ENCODE measurements around the gene PCYT1A.
A peak's percentile ranks its signal among the peaks of the same experiment; 100 is the strongest.

PCYT1A gene

DNA sequence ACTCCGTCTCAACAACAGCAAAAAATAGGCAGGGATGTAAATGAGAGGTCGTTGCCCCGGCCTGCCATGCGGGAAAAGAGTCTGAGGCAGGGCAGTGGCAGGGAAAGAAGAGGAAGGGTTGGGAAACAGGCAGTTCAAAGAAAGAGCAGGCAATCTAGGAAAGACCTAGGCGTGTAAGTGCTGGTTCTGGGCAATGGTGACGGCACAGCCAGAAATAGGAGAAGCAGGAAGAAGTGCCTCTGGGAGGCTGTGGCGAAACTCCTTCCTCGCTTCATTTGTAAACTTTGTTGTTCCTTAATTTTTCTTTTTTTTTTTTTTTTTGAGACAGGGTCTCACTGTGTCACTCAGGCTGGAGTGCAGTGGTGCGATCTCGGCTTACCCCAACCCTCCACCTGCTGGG lies 66.9 kb downstream of the PCYT1A start:
- in situ Hi-C loops (cut with MboI; ENCODE audit: low pct_unique_long_range_greater_than_20kb, low sequenced_read_pairs, unreplicated experiment): no loop called here
- no peak for DNase-seq (ENCODE audit: low spot score)
- TF ChIP-seq, protein P1, sequence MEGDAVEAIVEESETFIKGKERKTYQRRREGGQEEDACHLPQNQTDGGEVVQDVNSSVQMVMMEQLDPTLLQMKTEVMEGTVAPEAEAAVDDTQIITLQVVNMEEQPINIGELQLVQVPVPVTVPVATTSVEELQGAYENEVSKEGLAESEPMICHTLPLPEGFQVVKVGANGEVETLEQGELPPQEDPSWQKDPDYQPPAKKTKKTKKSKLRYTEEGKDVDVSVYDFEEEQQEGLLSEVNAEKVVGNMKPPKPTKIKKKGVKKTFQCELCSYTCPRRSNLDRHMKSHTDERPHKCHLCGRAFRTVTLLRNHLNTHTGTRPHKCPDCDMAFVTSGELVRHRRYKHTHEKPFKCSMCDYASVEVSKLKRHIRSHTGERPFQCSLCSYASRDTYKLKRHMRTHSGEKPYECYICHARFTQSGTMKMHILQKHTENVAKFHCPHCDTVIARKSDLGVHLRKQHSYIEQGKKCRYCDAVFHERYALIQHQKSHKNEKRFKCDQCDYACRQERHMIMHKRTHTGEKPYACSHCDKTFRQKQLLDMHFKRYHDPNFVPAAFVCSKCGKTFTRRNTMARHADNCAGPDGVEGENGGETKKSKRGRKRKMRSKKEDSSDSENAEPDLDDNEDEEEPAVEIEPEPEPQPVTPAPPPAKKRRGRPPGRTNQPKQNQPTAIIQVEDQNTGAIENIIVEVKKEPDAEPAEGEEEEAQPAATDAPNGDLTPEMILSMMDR (IDR thresholded peaks at IDR 0.05; ENCODE audit: extremely low read depth, insufficient read depth, missing control alignments): no peak

GRCh38 chr3:196219970-196220311 lies 67.6 kb downstream of the PCYT1A start:
- in situ Hi-C loops (cut with MboI; ENCODE audit: low pct_unique_long_range_greater_than_20kb, low sequenced_read_pairs, unreplicated experiment): no loop called here
- TF ChIP-seq, protein P1 (IDR thresholded peaks at IDR 0.05; ENCODE audit: extremely low read depth, insufficient read depth, missing control alignments): no peak

GRCh38 chr3:196219194-196219969 lies 68.1 kb downstream of the PCYT1A start:
- in situ Hi-C loops (cut with MboI; ENCODE audit: low pct_unique_long_range_greater_than_20kb, low sequenced_read_pairs, unreplicated experiment): no loop called here
- DNase-seq (ENCODE audit: low spot score): peak; percentile 77
- TF ChIP-seq, protein P1 (IDR thresholded peaks at IDR 0.05; ENCODE audit: extremely low read depth, insufficient read depth, missing control alignments): no peak

More at GRCh38 chr3:196219970-196220311, 67.6 kb downstream of the PCYT1A start:
- no peak for DNase-seq (ENCODE audit: low spot score)

DNA sequence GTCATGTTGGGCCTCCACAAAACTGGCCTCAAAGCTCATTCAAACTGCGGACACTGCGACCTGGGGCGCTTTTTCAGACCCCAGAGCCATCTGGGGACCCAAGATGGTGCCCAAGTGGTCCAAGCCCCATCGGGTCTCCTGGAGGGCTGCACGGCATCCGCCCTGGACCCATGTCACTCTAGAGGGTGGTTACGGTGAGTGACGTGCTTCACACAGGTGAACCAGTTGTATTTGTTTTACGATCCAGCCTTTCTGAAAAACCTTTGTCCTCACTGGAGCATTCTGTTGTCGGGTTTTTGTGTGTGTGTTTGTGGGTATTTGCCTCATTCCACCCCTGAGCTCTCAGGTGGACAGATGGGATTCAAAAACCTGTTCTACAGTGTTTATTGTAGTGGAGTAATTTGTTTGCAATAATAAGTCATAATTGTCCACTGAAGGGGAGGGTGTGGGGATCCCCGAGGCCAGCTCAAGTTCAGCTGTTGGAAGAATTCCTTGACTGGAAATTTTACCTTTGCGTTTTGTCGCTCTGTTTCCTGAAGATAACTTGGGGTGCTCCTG lies 69.3 kb downstream of the PCYT1A start:
- in situ Hi-C loops (cut with MboI; ENCODE audit: low pct_unique_long_range_greater_than_20kb, low sequenced_read_pairs, unreplicated experiment): no loop called here
- TF ChIP-seq, protein P1 (IDR thresholded peaks at IDR 0.05; ENCODE audit: extremely low read depth, insufficient read depth, missing control alignments): no peak
- DNase-seq (ENCODE audit: low spot score): no peak

- TF ChIP-seq, protein P1 (IDR thresholded peaks at IDR 0.05; ENCODE audit: extremely low read depth, insufficient read depth, missing control alignments): no peak
Measured at GRCh38 chr3:196217307-196218154, 70.0 kb downstream of the PCYT1A start.

DNA sequence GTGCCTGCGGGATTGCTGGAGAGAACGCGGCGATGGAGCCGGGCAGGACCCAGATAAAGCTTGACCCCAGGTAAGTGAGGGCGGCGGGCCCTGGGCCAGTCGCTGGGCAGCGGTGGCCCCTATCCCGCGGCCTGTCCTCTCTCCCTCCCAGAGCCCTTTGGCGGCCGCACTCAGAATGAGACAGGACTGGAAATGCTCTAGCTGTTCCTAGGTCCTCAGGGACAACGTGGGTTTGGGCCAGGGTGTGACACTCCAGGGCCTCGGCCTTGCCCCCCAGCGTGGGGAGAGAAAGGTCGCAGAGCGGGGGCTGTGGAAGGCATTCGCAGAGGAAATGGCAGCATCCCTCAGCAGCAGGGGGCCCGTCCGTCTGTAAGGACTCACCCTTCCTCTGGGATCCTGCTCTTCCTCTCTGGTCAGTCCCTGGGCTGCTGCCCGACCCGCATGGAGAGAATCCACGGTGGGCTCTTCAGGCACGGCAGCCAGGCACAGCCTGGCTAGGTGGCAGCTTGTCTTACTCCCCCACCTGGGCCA lies 70.8 kb downstream of the PCYT1A start:
- in situ Hi-C loops (cut with MboI; ENCODE audit: low pct_unique_long_range_greater_than_20kb, low sequenced_read_pairs, unreplicated experiment): no loop called here
- DNase-seq (ENCODE audit: low spot score): no peak
- TF ChIP-seq, protein P1 (IDR thresholded peaks at IDR 0.05; ENCODE audit: extremely low read depth, insufficient read depth, missing control alignments): no peak

More at GRCh38 chr3:196217307-196218154, 70.0 kb downstream of the PCYT1A start:
- no peak for DNase-seq (ENCODE audit: low spot score)
- in situ Hi-C loops (cut with MboI; ENCODE audit: low pct_unique_long_range_greater_than_20kb, low sequenced_read_pairs, unreplicated experiment): no loop called here
